Measurements from ENCODE around the gene BCL2L1. TPM values are rescaled to one million over a fixed set of nuclear protein-coding genes. Genes with fewer than 3 reads are reported as not detected.

Gene BCL2L1
- total and polyA plus RNA-seq, 10 donors = 18.7 to 167 (median 87.6) TPM

DNA sequence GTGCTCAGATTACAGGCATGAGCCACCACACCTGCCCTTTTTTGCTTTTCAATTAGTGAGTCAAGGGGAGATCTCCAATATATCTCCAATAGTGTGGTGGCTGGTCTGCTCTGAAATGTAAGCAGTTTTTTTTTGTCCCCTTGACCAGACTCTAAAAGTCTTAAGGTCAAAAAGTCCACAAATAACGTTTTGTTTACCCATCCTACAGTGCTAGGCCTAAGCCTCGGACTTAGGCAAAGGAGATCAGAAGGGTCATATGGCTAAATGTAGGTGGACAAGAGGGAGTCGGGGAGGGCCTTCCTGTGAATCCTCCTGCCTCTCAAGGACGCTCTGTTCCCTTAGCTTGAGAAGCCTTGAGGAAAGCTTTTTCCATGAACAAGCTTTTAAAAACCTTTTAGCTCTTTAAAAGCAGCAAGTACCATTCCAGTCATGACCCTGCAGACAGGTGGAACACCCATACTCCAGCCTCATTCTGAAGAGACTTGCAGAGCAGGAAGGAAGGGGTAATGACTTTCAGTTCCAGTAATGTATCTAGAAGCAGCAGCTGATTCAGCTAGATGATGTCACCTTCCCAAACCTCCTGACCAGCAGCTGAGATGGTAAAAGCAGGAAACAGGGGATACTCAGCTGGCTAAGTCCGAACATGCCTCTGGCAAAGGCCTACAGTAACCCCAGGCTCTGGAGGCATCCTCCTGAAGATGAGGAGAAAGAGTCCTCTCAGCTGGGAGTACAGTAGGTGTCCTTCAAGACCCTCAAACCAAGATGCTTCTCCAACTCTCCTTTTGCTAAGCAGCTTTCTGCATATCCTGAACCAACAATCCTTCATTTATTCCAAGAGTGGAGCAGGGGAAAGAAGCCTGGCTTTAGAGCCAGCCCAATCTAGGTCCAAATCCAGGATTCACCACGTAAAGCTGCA, 23.6 kb downstream of the BCL2L1 start:
- TF ChIP-seq POLR2AphosphoS5 (IDR thresholded peaks at IDR 0.05) = peak in 1 of 3 donors; percentile 84
- no peak for TF ChIP-seq CTCF (IDR thresholded peaks at IDR 0.05 in 8 of 11, conservative IDR thresholded peaks at IDR 0.05 in 3 of 11)
- Histone ChIP-seq H3K27ac (peak overlapping the region; percentile 63 to 86 (median 78)), H3K9me3 (no peaks in the 10 kb centered on the region), H3K36me3 (peaks cover 0 to 61% (median 9%) of the 10 kb centered on the region in 6 donors), H3K4me3 (no peak overlapping the region), H3K4me1 (peaks cover 27 to 87% (median 68%) of the 10 kb centered on the region in 6 donors), H3K27me3 (replicated peaks in 1 of 7) (no peaks in the 10 kb centered on the region)
- DNase-seq = no peak
- 46 to 62% (median 58%) methylated on average over 6 of the region's 6 CpGs for WGBS, 5 donors
- intact Hi-C loops (cut with DNase I; ENCODE audit: low total_unique reads) = no loop called here

DNA sequence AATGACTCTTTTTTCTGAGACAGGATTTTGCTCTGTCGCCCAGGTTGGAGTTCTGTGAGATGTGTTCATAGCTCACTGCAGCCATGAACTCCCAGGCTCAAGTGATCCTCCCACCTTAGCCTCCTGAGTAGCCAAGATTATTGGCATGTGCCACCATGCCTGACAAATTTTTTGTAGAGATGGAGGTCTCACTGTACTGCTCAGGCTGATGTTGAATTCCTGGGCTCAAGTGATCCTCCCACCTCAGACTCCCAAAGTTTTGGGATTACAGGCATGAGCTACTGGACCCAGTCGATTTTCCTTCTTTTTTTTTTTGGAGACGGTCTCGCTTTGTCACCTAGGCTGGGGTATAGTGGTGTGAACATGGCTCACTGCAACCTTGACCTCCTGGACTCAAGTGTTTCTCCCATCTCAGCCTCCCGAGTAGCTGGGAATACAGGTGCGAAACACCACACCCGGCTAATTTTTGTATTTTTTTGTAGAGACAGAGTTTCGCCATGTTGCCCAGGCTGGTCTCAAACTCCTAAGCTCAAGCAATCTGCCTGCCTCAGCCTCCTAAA, 24.3 kb downstream of the BCL2L1 start:
- TF ChIP-seq POLR2AphosphoS5 (IDR thresholded peaks at IDR 0.05) = no peak
- TF ChIP-seq CTCF (IDR thresholded peaks at IDR 0.05 in 8 of 11, conservative IDR thresholded peaks at IDR 0.05 in 3 of 11) = no peak
- TF ChIP-seq POLR2A (IDR thresholded peaks at IDR 0.05) = no peak
- Histone ChIP-seq H3K4me3 (no peak overlapping the region), H3K27ac (peak overlapping the region; percentile 63 to 86 (median 78)), H3K36me3 (peaks cover 0 to 61% (median 12%) of the 10 kb centered on the region in 6 donors), H3K4me1 (peaks cover 33 to 91% (median 75%) of the 10 kb centered on the region in 6 donors), H3K9me3 (no peaks in the 10 kb centered on the region), H3K27me3 (replicated peaks in 1 of 7) (no peaks in the 10 kb centered on the region)
- DNase-seq = no peak
- intact Hi-C loops (cut with DNase I; ENCODE audit: low total_unique reads) = no loop called here
- WGBS, 5 donors = 89 to 96% (median 94%) methylated on average over 8 of the region's 8 CpGs

DNA sequence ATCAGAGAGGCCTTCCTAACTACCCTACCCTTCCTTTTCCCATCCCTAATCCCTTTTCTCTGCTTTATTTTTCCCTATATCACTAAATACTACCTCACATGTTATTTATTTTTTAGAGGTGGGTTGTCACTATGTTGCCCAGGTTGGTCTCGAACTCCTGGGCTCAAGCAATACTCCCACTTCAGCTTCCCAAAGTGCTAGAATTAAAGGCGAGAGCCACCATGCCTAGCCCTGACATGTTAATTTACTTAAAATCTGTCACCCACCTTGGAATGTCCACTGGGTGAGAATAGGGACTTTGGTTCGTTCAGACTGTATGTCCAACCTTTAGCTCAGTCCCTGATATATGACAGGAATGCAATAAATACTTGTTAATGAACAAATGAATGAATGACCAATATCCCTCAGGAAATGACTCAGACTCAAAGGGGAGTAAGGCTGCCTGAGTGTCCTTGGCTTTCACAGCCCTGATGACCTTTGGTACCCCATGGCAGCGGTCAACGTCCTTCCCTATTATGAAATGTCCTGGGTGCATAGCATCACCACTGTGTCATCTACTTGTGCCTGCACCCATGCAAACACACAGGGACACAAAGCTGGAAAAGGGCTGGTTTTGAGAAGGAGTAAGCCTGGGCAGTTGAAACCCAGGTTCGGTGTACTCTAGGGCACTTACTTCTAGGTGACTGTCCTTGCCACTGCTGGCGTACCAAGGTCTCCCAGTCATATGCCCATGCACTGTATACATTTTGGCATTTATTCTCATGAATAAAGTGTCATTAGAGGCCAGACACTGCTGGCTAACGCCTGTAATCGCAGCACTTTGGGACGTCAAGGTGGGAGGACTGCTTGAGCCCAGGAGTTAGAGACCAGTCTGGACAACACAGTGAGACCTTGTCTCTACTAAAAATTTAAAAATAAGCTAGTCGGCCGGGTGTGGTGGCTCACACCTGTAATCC, 26.5 kb downstream of the BCL2L1 start:
- Histone ChIP-seq H3K9me3 (no peaks in the 10 kb centered on the region), H3K27me3 (replicated peaks in 1 of 7) (no peaks in the 10 kb centered on the region), H3K4me3 (no peak overlapping the region), H3K4me1 (peaks cover 47 to 100% (median 88%) of the 10 kb centered on the region in 6 donors), H3K27ac (peak overlapping the region in 7 of 8 donors; percentile 29 to 86 (median 49)), H3K36me3 (peaks cover 0 to 62% (median 10%) of the 10 kb centered on the region in 6 donors)
- TF ChIP-seq POLR2AphosphoS5 (IDR thresholded peaks at IDR 0.05) (peak in 1 of 3 donors; percentile 81), POLR2A (IDR thresholded peaks at IDR 0.05) (no peak)
- DNase-seq = no peak
- WGBS, 5 donors = 83 to 87% (median 84%) methylated on average over 12 of the region's 12 CpGs
- intact Hi-C loops (cut with DNase I; ENCODE audit: low total_unique reads) = no loop called here

DNA sequence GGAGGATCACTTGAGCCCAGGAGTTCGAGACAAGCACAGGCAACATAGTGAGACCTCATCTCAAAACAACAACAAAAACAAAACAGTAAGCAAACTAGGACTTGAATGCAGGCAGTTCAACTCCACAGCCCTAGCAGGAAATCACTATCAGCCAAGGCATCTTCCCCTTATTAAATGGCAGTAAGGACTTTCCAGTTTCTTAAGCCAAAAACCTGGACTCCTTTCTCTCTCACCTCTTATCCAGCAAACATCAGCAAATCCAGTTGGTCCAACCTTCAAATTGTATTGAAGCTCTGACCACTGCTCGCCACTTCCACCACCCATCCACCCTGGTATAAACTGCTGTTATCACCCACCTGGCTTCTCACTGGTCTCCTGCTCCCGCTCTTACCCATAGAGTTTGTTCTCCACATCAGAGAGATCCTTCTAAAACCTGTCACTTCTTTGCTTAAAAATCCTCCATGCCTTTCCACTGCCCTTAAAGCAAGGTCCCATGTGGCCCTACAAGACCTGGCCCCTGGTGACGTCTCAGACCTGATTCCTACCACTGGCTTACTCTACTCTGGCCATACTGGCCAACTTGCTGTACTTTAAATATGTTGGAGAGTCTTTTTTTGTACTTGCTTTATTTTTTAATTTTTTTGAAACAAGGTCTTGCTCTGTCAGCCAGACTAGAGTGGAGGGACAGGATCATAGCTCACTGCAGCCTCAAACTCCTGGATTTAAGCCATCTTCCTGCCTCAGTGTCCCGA, 27.6 kb downstream of the BCL2L1 start:
- peaks cover 43 to 100% (median 85%) of the 10 kb centered on the region in 6 donors for H3K4me1 ChIP-seq
- WGBS, 5 donors = 87 to 96% (median 90%) methylated on average over 5 of the region's 5 CpGs
- no peaks in the 10 kb centered on the region for H3K9me3 ChIP-seq
- no peak overlapping the region for H3K4me3 ChIP-seq
- no peak for DNase-seq
- intact Hi-C loops (cut with DNase I; ENCODE audit: low total_unique reads) = no loop called here
- H3K27me3 ChIP-seq (replicated peaks in 1 of 7) = no peaks in the 10 kb centered on the region
- peak overlapping the region in 7 of 8 donors; percentile 29 to 86 (median 50) for H3K27ac ChIP-seq
- peaks cover 0 to 68% (median 13%) of the 10 kb centered on the region in 6 donors for H3K36me3 ChIP-seq
- TF ChIP-seq POLR2A (IDR thresholded peaks at IDR 0.05) = no peak
- TF ChIP-seq CTCF (IDR thresholded peaks at IDR 0.05 in 8 of 11, conservative IDR thresholded peaks at IDR 0.05 in 3 of 11) = no peak
